H1 (cell line): ENCODE results near the gene IL22RA2. TPM values are rescaled to one million over a fixed set of nuclear protein-coding genes. Genes with fewer than 3 reads are reported as not detected.

Experiments used
- CTCF ChIA-PET: fragments of 300-600 bp; sonication (Branson Sonifier 250); formaldehyde crosslinking; loops from one replicate; lab custom pipeline; 2021; ENCODE audit not compliant: partially characterized antibody; lab: Charles Lee
- POLR2A ChIA-PET: fragments of 300-600 bp; sonication (Branson Sonifier 250); formaldehyde crosslinking; loops from one replicate; lab custom pipeline; 2021; ENCODE audit warnings: inconsistent platforms; ENCODE audit not compliant: partially characterized antibody; lab: Charles Lee
- DNase-seq, 2 experiments: peaks; one replicate each; pipeline versions ENCODE4 v3.0.0 to v3.0.0-alpha.2; 2010 to 2022; ENCODE audit warnings: low spot score in 2 of 2, low read depth in 1 of 2, mixed read lengths in 1 of 2
- FAIRE-seq: peaks from 2 replicates; lab custom pipeline; 2011; peaks lifted over from hg19 to GRCh38; lab: Jason Lieb, UNC
- H2AFZ ChIP-seq: 2 replicates; pipeline ENCODE4 v1.8.1; 2012; ENCODE audit warnings: low read length, inconsistent platforms
- H2AK5ac ChIP-seq: 2 replicates; pipeline ENCODE4 v1.6.1; 2013; ENCODE audit warnings: low read depth, low read length
- H2BK120ac ChIP-seq: replicated peaks from 2 replicates; pipeline ENCODE3; 2013; ENCODE audit warnings: low read depth, low read length, inconsistent platforms
- H2BK12ac ChIP-seq: 2 replicates; pipeline ENCODE4 v1.6.1; 2013; ENCODE audit warnings: low read depth, low read length
- H2BK15ac ChIP-seq: 2 replicates; pipeline ENCODE4 v1.6.1; 2013; ENCODE audit warnings: low read length
- H2BK20ac ChIP-seq: 2 replicates; pipeline ENCODE4 v1.6.1; 2013; ENCODE audit warnings: low read length
- H2BK5ac ChIP-seq: 2 replicates; pipeline ENCODE4 v1.6.1; 2013; ENCODE audit warnings: low read depth, low read length
- H3K14ac ChIP-seq: 2 replicates; pipeline ENCODE4 v1.6.1; 2013; ENCODE audit warnings: inconsistent platforms; ENCODE audit not compliant: insufficient read length
- H3K18ac ChIP-seq: 2 replicates; pipeline ENCODE4 v1.6.1; 2013; ENCODE audit warnings: low read length; ENCODE audit errors: extremely low read depth
- H3K23ac ChIP-seq: 2 replicates; pipeline ENCODE4 v1.6.1; 2013; ENCODE audit warnings: inconsistent platforms; ENCODE audit not compliant: insufficient read length
- H3K23me2 ChIP-seq: 2 replicates; pipeline ENCODE4 v1.6.1; 2013; ENCODE audit warnings: low read depth, low read length
- H3K27ac ChIP-seq: 2 replicates; pipeline ENCODE4 v1.6.1; 2011; ENCODE audit warnings: low read depth, low read length, inconsistent platforms
- H3K27me3 ChIP-seq, 4 experiments: replicated peaks in 1 of 4; 1 replicate in 1 of 4; 2 replicates in 3 of 4; pipeline versions ENCODE4 v1.6.1 to v1.8.1; 2011 to 2013; ENCODE audit warnings: low read length in 3 of 4, mild to moderate bottlenecking in 3 of 4, inconsistent platforms in 2 of 4, mixed read lengths in 2 of 4, moderate library complexity in 1 of 4; ENCODE audit not compliant: control insufficient read depth in 3 of 4, insufficient read depth in 3 of 4; ENCODE audit errors: extremely low read depth in 1 of 4
- H3K36me3 ChIP-seq, 4 experiments: 2 replicates each; pipeline versions ENCODE4 v1.6.1 to v1.8.1; 2011 to 2013; ENCODE audit warnings: mild to moderate bottlenecking in 4 of 4, low read length in 3 of 4, moderate library complexity in 2 of 4, control low read depth in 1 of 4, inconsistent platforms in 1 of 4; ENCODE audit not compliant: insufficient read depth in 4 of 4, control insufficient read depth in 2 of 4
- H3K4ac ChIP-seq: replicated peaks from 2 replicates; pipeline ENCODE3; 2013; ENCODE audit warnings: low read length, low read depth, mixed read lengths, inconsistent platforms; ENCODE audit not compliant: insufficient read length
- H3K4me1 ChIP-seq, 4 experiments: replicated peaks in 1 of 4; 1 replicate in 1 of 4; 2 replicates in 3 of 4; pipeline versions ENCODE4 v1.6.1 to v1.8.1; 2011 to 2013; ENCODE audit warnings: low read length in 3 of 4, inconsistent platforms in 2 of 4, mixed read lengths in 1 of 4; ENCODE audit not compliant: insufficient read depth in 4 of 4, control insufficient read depth in 3 of 4
- H3K4me2 ChIP-seq, 2 experiments: 2 replicates each; pipeline versions ENCODE4 v1.6.1 to v1.8.1; 2011 to 2013; ENCODE audit warnings: low read depth in 2 of 2, low read length in 2 of 2, control low read depth in 1 of 2, inconsistent platforms in 1 of 2, mild to moderate bottlenecking in 1 of 2; ENCODE audit not compliant: insufficient read depth in 1 of 2
- H3K4me3 ChIP-seq, 4 experiments: fragments of 200-600, 300-600 bp in 1 of 4; sonication (generic), shearing (Covaris generic), sonication (Bioruptor Twin) in 1 of 4; 2 replicates each; pipeline versions ENCODE4 v1.5.1 to v1.8.1; 2011 to 2016; ENCODE audit warnings: low read length in 4 of 4, low read depth in 3 of 4, control low read depth in 2 of 4, inconsistent platforms in 2 of 4, mild to moderate bottlenecking in 2 of 4, mixed read lengths in 1 of 4, moderate library complexity in 1 of 4; ENCODE audit not compliant: insufficient read depth in 2 of 4; ENCODE audit errors: extremely low read depth in 1 of 4
- H3K56ac ChIP-seq: replicated peaks from 2 replicates; pipeline ENCODE3; 2013; ENCODE audit warnings: low read depth, mild to moderate bottlenecking, mixed read lengths, low read length, inconsistent platforms; ENCODE audit not compliant: insufficient read length
- H3K79me1 ChIP-seq: 2 replicates; pipeline ENCODE4 v1.6.1; 2013; ENCODE audit warnings: low read depth, low read length, control low read depth
- H3K79me2 ChIP-seq, 2 experiments: 2 replicates each; pipeline versions ENCODE4 v1.6.1 to v1.8.1; 2012 to 2013; ENCODE audit warnings: low read length in 2 of 2, mild to moderate bottlenecking in 2 of 2, inconsistent platforms in 1 of 2; ENCODE audit not compliant: insufficient read depth in 2 of 2, control insufficient read depth in 1 of 2
- H3K9ac ChIP-seq, 4 experiments: replicated peaks in 1 of 4; 1 replicate in 1 of 4; 2 replicates in 3 of 4; pipeline versions ENCODE4 v1.6.1 to v1.8.1; 2011 to 2013; ENCODE audit warnings: low read depth in 3 of 4, low read length in 3 of 4, control low read depth in 2 of 4, mild to moderate bottlenecking in 2 of 4, moderate library complexity in 2 of 4, inconsistent platforms in 1 of 4; ENCODE audit errors: extremely low read depth in 1 of 4
- H3K9me3 ChIP-seq, 2 experiments: 2 replicates each; pipeline versions ENCODE4 v1.6.1 to v1.8.1; 2012 to 2013; ENCODE audit warnings: mild to moderate bottlenecking in 2 of 2, moderate library complexity in 2 of 2, control low read depth in 1 of 2, inconsistent platforms in 1 of 2, low read depth in 1 of 2, low read length in 1 of 2, mixed read lengths in 1 of 2; ENCODE audit not compliant: insufficient read depth in 2 of 2
- H4K20me1 ChIP-seq, 2 experiments: replicated peaks in 1 of 2; 2 replicates each; pipeline versions ENCODE3 to v1.8.1; 2011 to 2013; ENCODE audit warnings: inconsistent platforms in 2 of 2, low read length in 2 of 2, mild to moderate bottlenecking in 1 of 2; ENCODE audit not compliant: insufficient read depth in 2 of 2, control insufficient read depth in 1 of 2
- H4K5ac ChIP-seq: 2 replicates; pipeline ENCODE4 v1.6.1; 2013; ENCODE audit warnings: low read length, low read depth, mixed read lengths, inconsistent platforms; ENCODE audit not compliant: insufficient read length
- H4K8ac ChIP-seq: 2 replicates; pipeline ENCODE4 v1.8.0; 2013; ENCODE audit warnings: mild to moderate bottlenecking, moderate library complexity, low read length, inconsistent platforms; ENCODE audit not compliant: insufficient read depth; ENCODE audit errors: extremely low read depth
- H4K91ac ChIP-seq: replicated peaks from 2 replicates; pipeline ENCODE3; 2013; ENCODE audit warnings: low read length, mixed read lengths, inconsistent platforms; ENCODE audit not compliant: insufficient read length
- CBX5 ChIP-seq: fragments of 300-800, 300-1000 bp; sonication (generic); IDR thresholded peaks from 2 replicates; pipeline ENCODE4 v1.7.1; 2016; ENCODE audit warnings: antibody characterized with exemption, low read length, low read depth
- CEBPB ChIP-seq: IDR thresholded peaks from 2 replicates; pipeline ENCODE4 v1.6.1; 2012; ENCODE audit warnings: low read depth, low read length
- GABPA ChIP-seq: IDR thresholded peaks from 2 replicates; pipeline ENCODE4 v1.6.1; 2011; ENCODE audit warnings: mild to moderate bottlenecking, low read length, moderate library complexity, borderline replicate concordance; ENCODE audit not compliant: insufficient read depth
- KDM4A ChIP-seq: IDR thresholded peaks from one replicate; pipeline ENCODE4 v1.7.1; 2012; ENCODE audit warnings: low read depth, mild to moderate bottlenecking, moderate library complexity, low read length, inconsistent platforms; ENCODE audit not compliant: severe bottlenecking
- NRF1 ChIP-seq: IDR thresholded peaks from 2 replicates; pipeline ENCODE4 v1.6.1; 2011; ENCODE audit warnings: mild to moderate bottlenecking, low read depth, low read length, improper control_type of control experiment
- POLR2AphosphoS5 ChIP-seq: IDR thresholded peaks from 2 replicates; pipeline ENCODE4 v1.6.1; 2011; ENCODE audit warnings: low read depth, low read length
- POU5F1 ChIP-seq: IDR thresholded peaks from 2 replicates; pipeline ENCODE4 v1.6.1; 2011; ENCODE audit warnings: low read depth, mild to moderate bottlenecking, low read length, moderate library complexity
- RNF2 ChIP-seq: fragments of 200-900, 300-1000 bp; sonication (generic); IDR thresholded peaks from 2 replicates; pipeline ENCODE4 v1.7.1; 2016; ENCODE audit warnings: borderline replicate concordance, low read depth, mild to moderate bottlenecking, antibody characterized with exemption, low read length; ENCODE audit not compliant: poor library complexity, severe bottlenecking; ENCODE audit errors: missing control alignments
- SAP30 ChIP-seq: fragments of 300-600 bp; sonication (generic); IDR thresholded peaks from 2 replicates; pipeline ENCODE4 v1.7.1; 2012; ENCODE audit warnings: low read length, moderate library complexity, mild to moderate bottlenecking, inconsistent platforms; ENCODE audit not compliant: insufficient read depth, insufficient replicate concordance
- SIN3A ChIP-seq, 2 experiments: IDR thresholded peaks in 1 of 2; conservative IDR thresholded peaks in 1 of 2; 2 replicates each; pipeline ENCODE4 v1.6.1; 2011 to 2012; ENCODE audit warnings: low read length in 2 of 2, improper control_type of control experiment in 1 of 2, low read depth in 1 of 2, mild to moderate bottlenecking in 1 of 2
- SP2 ChIP-seq: IDR thresholded peaks from 2 replicates; pipeline ENCODE4 v1.6.1; 2012; ENCODE audit warnings: mild to moderate bottlenecking, low read length, inconsistent platforms
- ZNF274 ChIP-seq: IDR thresholded peaks from 2 replicates; pipeline ENCODE4 v1.7.0; 2012; ENCODE audit warnings: low read length, borderline replicate concordance; ENCODE audit errors: extremely low read depth
- WGBS, 2 experiments: shearing (Covaris generic) in 1 of 2; methylation state at CpG; one replicate each; pipeline versions ENCODE4 v1.1.6 to v1.1.7; 2013 to 2015; ENCODE audit warnings: low lambda C conversion rate in 2 of 2, mixed read lengths in 2 of 2, inconsistent platforms in 1 of 2, low coverage in 1 of 2, missing lambda C conversion rate in 1 of 2; ENCODE audit not compliant: insufficient replicate concordance in 2 of 2, insufficient coverage in 1 of 2, insufficient read length in 1 of 2; ENCODE audit errors: extremely low coverage in 1 of 2, missing lambda C conversion rate in 1 of 2; 5-methylcytosine and 5-hydroxymethylcytosine counted together
- polyA plus RNA-seq, 7 experiments: library from polyadenylated mRNA; depleted of rRNA in 3 of 7; stranded (reverse) in 5 of 7; unstranded in 2 of 7; fragments of >200 nt in 5 of 7; fragments of 200-250 nt in 2 of 7; gene quantifications; 1 replicate in 5 of 7; 2 replicates in 1 of 7; 4 replicates in 1 of 7; pipeline versions ENCODE4 v1.2.1 to v1.2.3, GENCODE V29; 2011 to 2013; ENCODE audit warnings: missing spikeins in 2 of 7, mixed read lengths in 2 of 7
- total RNA-seq: library from RNA; stranded (reverse); fragmentation: NEBNext Ultra II Directional; extraction: Animal tissue kit (Norgen Biotek cat#: 25700); gene quantifications from 2 replicates; pipeline ENCODE4 v1.2.1, GENCODE V29; 2021

The IL22RA2 gene
- total and polyA plus RNA-seq, 2 of the 8 experiments (the other 6 are each of a cell fraction or from before 2014, with no cell fraction given) = not detected

DNA sequence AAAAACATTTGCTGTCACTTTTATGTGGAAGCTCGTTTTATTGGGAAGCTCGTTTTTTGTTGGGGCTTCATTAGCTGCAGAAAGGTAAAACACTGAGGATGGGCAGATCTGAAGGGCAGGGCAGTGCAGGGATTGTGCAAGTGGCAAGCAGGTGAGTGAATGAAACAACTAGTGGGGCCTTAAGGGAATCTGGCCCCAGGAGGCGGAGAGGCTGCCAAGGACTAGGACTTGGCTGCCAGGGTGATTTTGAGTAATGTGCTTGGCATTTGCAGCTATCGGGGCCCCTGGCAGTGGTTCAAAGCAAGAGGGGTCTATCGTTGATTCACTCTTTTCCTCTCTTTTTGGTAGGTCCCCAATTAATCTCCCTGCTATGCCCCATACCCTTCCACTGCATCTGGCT is 11.5 kb downstream of the IL22RA2 start:
- FAIRE-seq (no peak), DNase-seq (no peak)
- H2BK5ac ChIP-seq = no peak overlapping the region
- no peak overlapping the region for H4K5ac ChIP-seq
- TF ChIP-seq CEBPB (no peak), GABPA (no peak), NRF1 (no peak), CBX5 (no peak), SP2 (no peak), SAP30 (no peak), POU5F1 (no peak), KDM4A (no peak), POLR2AphosphoS5 (no peak), RNF2 (no peak), ZNF274 (no peak), SIN3A (conservative IDR thresholded peaks at IDR 0.05 in 1 of 2, IDR thresholded peaks at IDR 0.05 in 1 of 2; ENCODE audit: low read depth in 1 of 2, low read length in 2 of 2) (no peak)
- no peaks in the 10 kb centered on the region for H3K27me3 ChIP-seq
- H2BK120ac ChIP-seq = no peak overlapping the region
- H2AK5ac ChIP-seq = no peak overlapping the region
- H3K23ac ChIP-seq = no peak overlapping the region
- H3K14ac ChIP-seq = no peak overlapping the region
- H3K4me2 ChIP-seq = no peak overlapping the region
- H3K9me3 ChIP-seq = peaks cover 33 to 54% of the 10 kb centered on the region in 2 experiments
- 88% methylated on average over 5 of the region's 5 CpGs; no CpG with 5 or more reads in 1 of the 2 experiments for WGBS, 2 experiments
- no peak overlapping the region for H3K4me3 ChIP-seq
- no peaks in the 10 kb centered on the region; a peak in 1 of 8 replicates for H3K36me3 ChIP-seq
- H3K4me1 ChIP-seq = no peaks in the 10 kb centered on the region
- H2BK12ac ChIP-seq = no peak overlapping the region
- H4K20me1 ChIP-seq = no peaks in the 10 kb centered on the region
- no peak overlapping the region for H3K27ac ChIP-seq
- no peaks in the 10 kb centered on the region for H3K23me2 ChIP-seq
- H3K18ac ChIP-seq = no peak overlapping the region
- ChIA-PET POLR2A (no interaction called here), CTCF (interaction anchor here (0.9 kb wide), 1 partner anchor 11 kb away, joined by 3 read pairs; no protein-coding TSS in a partner anchor)
- H4K91ac ChIP-seq = no peak overlapping the region
- no peak overlapping the region for H2BK20ac ChIP-seq
- H4K8ac ChIP-seq = no peak overlapping the region
- no peaks in the 10 kb centered on the region for H3K79me2 ChIP-seq
- no peak overlapping the region for H3K4ac ChIP-seq
- no peak overlapping the region for H3K56ac ChIP-seq
- no peak overlapping the region for H3K9ac ChIP-seq
- no peak overlapping the region for H2BK15ac ChIP-seq
- no peaks in the 10 kb centered on the region for H3K79me1 ChIP-seq
- no peak overlapping the region for H2AFZ ChIP-seq
